B cell (primary cell): ENCODE measurements around the gene AGTPBP1. TPM values are rescaled to one million over a fixed set of nuclear protein-coding genes. Genes with fewer than 3 reads are reported as not detected.

Source experiments
- ATAC-seq: fragments of 200-7000 bp; cut with Tn5 transposase; one replicate; pipeline ENCODE4 v1.10.0; 2021; ENCODE audit warnings: low read depth, mild to moderate bottlenecking, moderate number of reproducible peaks, moderate library complexity
- CTCF ChIA-PET: fragments of 350-600 bp; sonication (Branson Sonifier 250); formaldehyde crosslinking; loops from one replicate; lab custom pipeline; 2021; ENCODE audit warnings: antibody characterized with exemption, inconsistent platforms; lab: Charles Lee
- POLR2A ChIA-PET: fragments of 350-600 bp; sonication (Branson Sonifier 250); formaldehyde crosslinking; loops from one replicate; lab custom pipeline; 2021; ENCODE audit warnings: antibody characterized with exemption; lab: Charles Lee
- DNase-seq: peaks from one replicate; pipeline ENCODE4 v3.0.0; 2013
- H2AFZ ChIP-seq: 2 replicates; pipeline ENCODE4 v1.6.1; 2012; ENCODE audit warnings: mild to moderate bottlenecking, low read depth, low read length; ENCODE audit not compliant: insufficient read depth, poor library complexity, severe bottlenecking
- H3K27ac ChIP-seq, 2 donors: 1 replicate in 1 of 2; 2 replicates in 1 of 2; pipeline ENCODE4 v1.5.1; 2012 to 2013; ENCODE audit warnings: low read length in 2 of 2, mild to moderate bottlenecking in 2 of 2, moderate library complexity in 1 of 2
- H3K27me3 ChIP-seq, 4 experiments: fragments of 200-600 bp in 1 of 4; sonication (generic) in 1 of 4; replicated peaks in 1 of 4; 1 replicate in 2 of 4; 2 replicates in 2 of 4; pipeline versions ENCODE4 v1.6.1 to v1.7.0; 2013 to 2016; ENCODE audit warnings: low read length in 3 of 4, mild to moderate bottlenecking in 2 of 4, mixed read lengths in 1 of 4, moderate library complexity in 1 of 4; ENCODE audit not compliant: insufficient read depth in 4 of 4, control insufficient read depth in 3 of 4; ENCODE audit errors: control extremely low read depth in 1 of 4
- H3K36me3 ChIP-seq, 2 experiments: replicated peaks in 1 of 2; 1 replicate in 1 of 2; 2 replicates in 1 of 2; pipeline versions ENCODE4 v1.6.1 to v1.7.1; 2013; ENCODE audit warnings: low read length in 1 of 2; ENCODE audit not compliant: insufficient read depth in 2 of 2, control insufficient read depth in 1 of 2; ENCODE audit errors: control extremely low read depth in 1 of 2, extremely low read depth in 1 of 2
- H3K4me1 ChIP-seq, 2 donors: fragments of 200-600 bp in 1 of 2; sonication (generic) in 1 of 2; 1 replicate in 1 of 2; 2 replicates in 1 of 2; pipeline versions ENCODE4 v1.5.1 to v1.6.1; 2013 to 2017; ENCODE audit warnings: low read length in 2 of 2; ENCODE audit not compliant: control insufficient read depth in 2 of 2, insufficient read depth in 2 of 2
- H3K4me2 ChIP-seq: replicated peaks from 2 replicates; pipeline ENCODE3; 2012; ENCODE audit warnings: mild to moderate bottlenecking, low read depth, low read length; ENCODE audit not compliant: poor library complexity, severe bottlenecking
- H3K4me3 ChIP-seq, 5 experiments: fragments of 200-600 bp in 1 of 5; sonication (generic) in 1 of 5; 1 replicate in 3 of 5; 2 replicates in 2 of 5; pipeline versions ENCODE4 v1.5.1 to v1.7.0; 2011 to 2016; ENCODE audit warnings: low read length in 4 of 5, mild to moderate bottlenecking in 4 of 5, low read depth in 2 of 5, control low read depth in 1 of 5, moderate library complexity in 1 of 5; ENCODE audit not compliant: insufficient read depth in 1 of 5; ENCODE audit errors: control extremely low read depth in 1 of 5, extremely low read depth in 1 of 5
- H3K79me2 ChIP-seq: fragments of 200-600 bp; sonication (generic); one replicate; pipeline ENCODE4 v1.6.0; 2016; ENCODE audit warnings: low read length; ENCODE audit not compliant: control insufficient read depth, insufficient read depth
- H3K9ac ChIP-seq: fragments of 200-600 bp; sonication (generic); 2 replicates; pipeline ENCODE4 v1.6.1; 2017; ENCODE audit warnings: mild to moderate bottlenecking, low read length, moderate library complexity
- H3K9me3 ChIP-seq, 3 donors: one replicate each; pipeline versions ENCODE4 v1.6.1 to v1.7.1; 2013; ENCODE audit warnings: low read length in 2 of 3; ENCODE audit not compliant: control insufficient read depth in 2 of 3, insufficient read depth in 1 of 3; ENCODE audit errors: control extremely low read depth in 1 of 3
- H4K20me1 ChIP-seq: 2 replicates; pipeline ENCODE4 v1.6.0; 2012; ENCODE audit warnings: mild to moderate bottlenecking, low read length; ENCODE audit not compliant: insufficient read depth, control insufficient read depth, poor library complexity, severe bottlenecking
- H3K27ac Mint-ChIP-seq: one replicate; pipeline ENCODE4 v1.8.0; 2021; ENCODE audit warnings: mixed read lengths
- H3K27me3 Mint-ChIP-seq: one replicate; pipeline ENCODE4 v1.8.0; 2021; ENCODE audit warnings: mixed read lengths
- H3K4me1 Mint-ChIP-seq: one replicate; pipeline ENCODE4 v1.8.0; 2021; ENCODE audit warnings: mixed read lengths
- H3K4me3 Mint-ChIP-seq: one replicate; pipeline ENCODE4 v1.8.0; 2021; ENCODE audit warnings: mixed read lengths
- H3K9me3 Mint-ChIP-seq: one replicate; pipeline ENCODE4 v1.8.0; 2022; ENCODE audit warnings: mixed read lengths; ENCODE audit not compliant: insufficient read depth
- EZH2 ChIP-seq: IDR thresholded peaks from 2 replicates; pipeline ENCODE4 v1.6.1; 2012; ENCODE audit warnings: borderline replicate concordance, low read depth, mild to moderate bottlenecking, moderate library complexity, low read length; ENCODE audit not compliant: insufficient read depth, poor library complexity, severe bottlenecking
- WGBS: methylation state at CpG from one replicate; pipeline ENCODE4 v1.1.5; 2013; ENCODE audit warnings: missing lambda C conversion rate; ENCODE audit not compliant: insufficient coverage; 5-methylcytosine and 5-hydroxymethylcytosine counted together
- intact Hi-C: fragments of 100-400 bp; cut with micrococcal nuclease; formaldehyde crosslinking; loops from one replicate; pipeline ENCODE4 v1.10.0; 2022
- polyA plus RNA-seq: library from polyadenylated mRNA; depleted of rRNA; stranded (reverse); fragments of >200 nt; gene quantifications from 2 replicates; pipeline ENCODE4 v1.2.3, GENCODE V29; 2012
- total RNA-seq, 2 donors: library from RNA; stranded (reverse); fragments of 120-200 nt in 1 of 2; gene quantifications; 1 replicate in 1 of 2; 2 replicates in 1 of 2; pipeline versions ENCODE4 v1.2.3 to v1.2.4, GENCODE V29; 2013 to 2022
- TF ChIP-seq, protein P1 (sequence below): fragments of 200-600 bp; IDR thresholded peaks from one replicate; pipeline ENCODE4 v1.8.0; 2022; ENCODE audit warnings: antibody characterized with exemption, mild to moderate bottlenecking

AGTPBP1 gene
- total and polyA plus RNA-seq, 2 donors (not counting 1 experiment from before 2014, with no cell fraction given), result 7.5 to 33.1 TPM

DNA sequence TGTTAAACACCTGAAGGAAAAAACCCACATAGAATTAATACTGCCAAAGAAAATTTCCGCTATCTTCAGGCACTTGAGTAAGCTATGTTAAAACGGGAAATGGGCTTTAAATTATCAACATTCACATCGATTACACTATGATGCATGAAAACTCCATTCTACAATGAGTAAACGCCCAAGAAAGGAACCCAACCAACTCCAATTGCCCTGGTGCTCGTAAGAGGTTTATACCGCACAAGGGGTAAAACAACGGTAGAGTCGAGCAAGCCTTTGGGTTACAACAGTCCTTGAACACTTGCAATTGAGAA lies 1.0 kb downstream of the AGTPBP1 start:
- Histone ChIP-seq H3K4me3 (peak overlapping the region; percentile 80 to 91 (median 82)), H3K36me3 (no peaks in the 10 kb centered on the region), H2AFZ (peak overlapping the region; percentile 82), H3K9me3 (no peaks in the 10 kb centered on the region), H4K20me1 (peaks cover 17% of the 10 kb centered on the region), H3K27ac (peak overlapping the region; percentile 76 to 96), H3K4me1 (peaks cover 9 to 11% of the 10 kb centered on the region in 2 donors), H3K9ac (peak overlapping the region; percentile 83), H3K27me3 (peaks cover 0 to 3% (median 0%) of the 10 kb centered on the region in 4 experiments), H3K79me2 (peaks cover 44% of the 10 kb centered on the region), H3K4me2 (peak overlapping the region; percentile 87)
- Mint-ChIP-seq H3K27me3 (no peaks in the 10 kb centered on the region), H3K27ac (peak overlapping the region; percentile 96), H3K4me1 (peaks cover 21% of the 10 kb centered on the region), H3K9me3 (no peaks in the 10 kb centered on the region), H3K4me3 (peak overlapping the region; percentile 99)
- ChIA-PET CTCF (interaction anchor here (2.1 kb wide), 1 partner anchor 42 kb away, joined by 7 read pairs; no protein-coding TSS in a partner anchor), POLR2A (interaction anchor here (0.5 to 0.6 kb wide), 2 partner anchors 42 to 61 kb away, joined by 3 to 9 read pairs; no protein-coding TSS in a partner anchor)
- 0% methylated on average over 5 of the region's 8 CpGs for WGBS
- DNase-seq (no peak), ATAC-seq (no peak)
- intact Hi-C loops, result loop anchor here (2.0 kb wide), 1 partner anchor 1820 kb away; the partner anchor contains the start of gene KIF27
- TF ChIP-seq, protein P1, sequence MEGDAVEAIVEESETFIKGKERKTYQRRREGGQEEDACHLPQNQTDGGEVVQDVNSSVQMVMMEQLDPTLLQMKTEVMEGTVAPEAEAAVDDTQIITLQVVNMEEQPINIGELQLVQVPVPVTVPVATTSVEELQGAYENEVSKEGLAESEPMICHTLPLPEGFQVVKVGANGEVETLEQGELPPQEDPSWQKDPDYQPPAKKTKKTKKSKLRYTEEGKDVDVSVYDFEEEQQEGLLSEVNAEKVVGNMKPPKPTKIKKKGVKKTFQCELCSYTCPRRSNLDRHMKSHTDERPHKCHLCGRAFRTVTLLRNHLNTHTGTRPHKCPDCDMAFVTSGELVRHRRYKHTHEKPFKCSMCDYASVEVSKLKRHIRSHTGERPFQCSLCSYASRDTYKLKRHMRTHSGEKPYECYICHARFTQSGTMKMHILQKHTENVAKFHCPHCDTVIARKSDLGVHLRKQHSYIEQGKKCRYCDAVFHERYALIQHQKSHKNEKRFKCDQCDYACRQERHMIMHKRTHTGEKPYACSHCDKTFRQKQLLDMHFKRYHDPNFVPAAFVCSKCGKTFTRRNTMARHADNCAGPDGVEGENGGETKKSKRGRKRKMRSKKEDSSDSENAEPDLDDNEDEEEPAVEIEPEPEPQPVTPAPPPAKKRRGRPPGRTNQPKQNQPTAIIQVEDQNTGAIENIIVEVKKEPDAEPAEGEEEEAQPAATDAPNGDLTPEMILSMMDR, result no peak
- TF ChIP-seq EZH2, result no peak

DNA sequence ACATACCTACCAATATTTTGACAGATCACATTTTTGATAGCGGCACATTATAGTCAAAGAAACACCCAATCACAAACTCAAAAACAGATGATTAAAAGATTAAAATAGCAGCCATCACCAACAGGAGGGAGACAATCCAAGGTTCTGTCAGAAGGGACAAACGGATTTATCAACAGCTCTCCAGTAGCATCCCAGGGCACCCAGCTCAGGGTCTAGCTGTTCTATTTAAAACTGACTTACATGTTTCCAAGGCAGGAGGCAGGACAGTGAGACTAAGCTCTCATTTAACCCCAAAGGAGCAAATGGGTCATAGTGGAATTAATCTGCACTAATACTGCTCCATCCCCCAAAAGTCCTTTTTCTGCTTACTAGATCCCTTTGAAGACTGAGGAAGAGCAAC lies 3.2 kb downstream of the AGTPBP1 start:
- peaks cover 17% of the 10 kb centered on the region for H4K20me1 ChIP-seq
- Mint-ChIP-seq H3K9me3 (no peaks in the 10 kb centered on the region), H3K27me3 (no peaks in the 10 kb centered on the region), H3K27ac (no peak overlapping the region), H3K4me1 (peaks cover 31% of the 10 kb centered on the region), H3K4me3 (no peak overlapping the region)
- no peaks in the 10 kb centered on the region for H3K36me3 ChIP-seq
- no peak overlapping the region for H3K4me3 ChIP-seq
- 100% methylated on average over 2 of the region's 2 CpGs for WGBS
- no peak overlapping the region for H3K27ac ChIP-seq
- no peak for DNase-seq
- no peaks in the 10 kb centered on the region for H3K9me3 ChIP-seq
- POLR2A ChIA-PET, result no interaction called here
- TF ChIP-seq, protein P1, result no peak
- no peak for TF ChIP-seq EZH2
- CTCF ChIA-PET, result interaction anchor here (2.1 kb wide), 1 partner anchor 40 kb away, joined by 7 read pairs; no protein-coding TSS in a partner anchor
- peaks cover 9 to 15% of the 10 kb centered on the region in 2 donors for H3K4me1 ChIP-seq
- no peak overlapping the region for H3K9ac ChIP-seq
- peaks cover 64% of the 10 kb centered on the region for H3K79me2 ChIP-seq
- no peak overlapping the region for H2AFZ ChIP-seq
- intact Hi-C loops, result no loop called here
- H3K4me2 ChIP-seq, result no peak overlapping the region
- no peaks in the 10 kb centered on the region for H3K27me3 ChIP-seq
- ATAC-seq, result no peak
